Heart left ventricle (tissue), 16 donors: ENCODE results near the gene NPAS2. TPM values are rescaled to one million over a fixed set of nuclear protein-coding genes. Genes with fewer than 3 reads are reported as not detected.

ENCODE experiments used
- ATAC-seq, 4 donors: fragments of 200-7000 bp; cut with Tn5 transposase; one replicate each; pipeline ENCODE4 v1.9.1; 2020 to 2022; ENCODE audit warnings: moderate library complexity in 4 of 4, mild to moderate bottlenecking in 3 of 4, moderate number of reproducible peaks in 1 of 4
- DNase-seq, 5 donors: peaks; one replicate each; pipeline ENCODE4 v3.0.0-alpha.2; 2020
- H3K27ac ChIP-seq, 12 donors: fragments of 200-600 bp; sonication (generic) in 4 of 12; one replicate each; pipeline versions ENCODE4 v1.5.0 to v1.8.0; 2016 to 2022; ENCODE audit warnings: mild to moderate bottlenecking in 2 of 12
- H3K27me3 ChIP-seq, 9 donors: fragments of 200-600 bp; sonication (generic) in 2 of 9; one replicate each; pipeline versions ENCODE4 v1.5.1 to v1.8.0; 2016 to 2022; ENCODE audit warnings: mild to moderate bottlenecking in 3 of 9
- H3K36me3 ChIP-seq, 9 donors: fragments of 200-600 bp; sonication (generic) in 2 of 9; one replicate each; pipeline versions ENCODE4 v1.5.0 to v1.8.0; 2018 to 2022; ENCODE audit warnings: mild to moderate bottlenecking in 2 of 9
- H3K4me1 ChIP-seq, 12 donors: fragments of 200-600 bp; sonication (generic) in 4 of 12; one replicate each; pipeline versions ENCODE4 v1.5.0 to v1.8.0; 2016 to 2022; ENCODE audit warnings: mild to moderate bottlenecking in 3 of 12
- H3K4me3 ChIP-seq, 12 donors: fragments of 200-600 bp; sonication (generic) in 4 of 12; one replicate each; pipeline versions ENCODE4 v1.5.0 to v1.8.0; 2017 to 2022; ENCODE audit warnings: mild to moderate bottlenecking in 9 of 12, moderate library complexity in 4 of 12
- H3K9me3 ChIP-seq, 12 donors: fragments of 200-600 bp; sonication (generic) in 4 of 12; one replicate each; pipeline versions ENCODE4 v1.5.0 to v1.8.0; 2016 to 2022; ENCODE audit warnings: mild to moderate bottlenecking in 1 of 12
- POLR2A ChIP-seq, 2 donors: fragments of 450-650 bp; IDR thresholded peaks; one replicate each; pipeline ENCODE4 v1.6.1; 2017; ENCODE audit warnings: antibody characterized with exemption in 2 of 2, mild to moderate bottlenecking in 2 of 2, moderate library complexity in 2 of 2
- WGBS, 4 donors: extraction: QIAGEN DNeasy Blood & Tissue Kit in 2 of 4; methylation state at CpG; one replicate each; pipeline versions ENCODE4 v1.1.5 to v1.1.7; 2013 to 2018; 5-methylcytosine and 5-hydroxymethylcytosine counted together
- intact Hi-C, 10 donors: fragments of 100-400 bp; cut with DNase I; formaldehyde crosslinking; loops; one replicate each; pipeline versions ENCODE4 v1.11.1 to v1.14.2; 2022
- polyA plus RNA-seq, 2 donors: library from polyadenylated mRNA; stranded (reverse); fragments of 200-250 nt; gene quantifications; one replicate each; pipeline ENCODE4 v1.2.3, GENCODE V29; 2013
- total RNA-seq, 9 donors: library from RNA; depleted of rRNA in 2 of 9; stranded (reverse); fragments of >200 nt in 2 of 9; fragmentation: NEBNext Ultra II Directional in 3 of 9; extraction: Animal tissue kit (Norgen Biotek cat#: 25700) in 3 of 9; gene quantifications; one replicate each; pipeline versions ENCODE4 v1.1.0 to v1.2.4, GENCODE V29; 2016 to 2023
- TF ChIP-seq, protein P1 (sequence below), 12 donors: fragments of 200-600 bp; sonication (generic) in 4 of 12; IDR thresholded peaks; one replicate each; pipeline versions ENCODE4 v1.5.0 to v1.8.0; 2018 to 2022; ENCODE audit warnings: antibody characterized with exemption in 12 of 12, mild to moderate bottlenecking in 5 of 12
- donor health status: ischemic (EF 13 %, LVEDD 7.1; RV severe dilation, severe dysfunction).
- donor health status: healthy with polysubstance abuse.
- donor health status: DM: no; HTN: yes; CAD: no.
- donor health status: DM: no; HTN: no; CAD: no.
- donor health status: ischemic (EF 25% LVEDD 6.9; RV normal size, moderate dysfunction).
- donor health status: ischemic (EF 25% LVEDD 5.7; RV mildly dilated, moderate dysfunction).
- donor health status: healthy.
- donor health status: DM: yes; HTN: yes; CAD: no.
- donor health status: ischemic (EF 35%, LVEDD 5.7; RV mildly dilated, moderate dysfunction).
- donor health status: nonischemic (EF 11% LVEDD 7.7; RV severe dilation, severe dysfunction).
- donor health status: DM: yes; HTN: yes; CAD: no.
- donor health status: PGD.
- donor health status: ischemic (EF 29% LVEDD 5.4; RV normal size, mild dysfunction).
- donor health status: nonischemic (EF 23%, LVEDD 6.1; RV moderate dilation, normal function).

Gene NPAS2
- total and polyA plus RNA-seq, 11 donors, result 28.2 to 144 (median 43.3) TPM

DNA sequence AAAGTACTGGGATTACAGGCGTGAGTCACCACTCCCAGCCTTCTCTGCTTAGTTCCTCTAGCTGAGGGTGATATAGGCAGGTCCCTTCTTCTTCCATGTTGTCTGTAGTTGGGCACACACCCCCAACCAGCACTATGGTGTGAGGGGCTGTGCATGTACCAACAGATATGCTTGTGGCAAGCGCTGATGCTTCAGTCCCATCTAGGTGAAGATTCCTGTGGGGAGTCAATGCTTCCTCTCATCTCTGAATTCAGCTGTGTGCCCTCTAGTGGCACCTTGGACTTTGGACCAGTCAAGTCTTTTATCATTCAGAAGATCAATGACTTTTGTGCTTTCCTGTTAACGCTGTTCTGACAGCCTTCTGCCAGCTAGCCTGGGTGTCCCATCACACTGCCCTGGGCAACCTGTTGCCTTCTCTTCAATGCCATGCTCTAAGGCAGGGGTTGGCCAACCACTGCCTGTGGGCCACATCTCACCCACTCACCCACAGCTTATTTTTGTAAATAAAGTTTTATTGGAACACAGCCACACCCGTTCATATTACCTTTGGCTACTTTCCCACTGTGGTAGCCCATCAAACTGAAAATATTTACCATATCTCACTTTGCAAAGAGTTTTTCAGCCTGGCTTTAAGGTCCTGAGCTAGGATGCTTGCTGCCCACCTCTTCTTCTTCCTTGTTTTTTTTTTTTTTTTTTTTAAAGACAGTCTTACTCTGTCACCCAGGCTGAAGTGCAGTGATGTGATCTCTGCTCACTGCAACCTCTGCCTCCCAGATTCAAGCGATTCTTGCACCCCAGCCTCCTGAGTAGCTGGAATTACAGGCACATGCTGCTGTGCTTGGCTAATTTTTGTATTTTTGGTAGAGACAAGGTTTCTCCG, 51.0 kb downstream of the NPAS2 start:
- no peak overlapping the region for H3K4me3 ChIP-seq
- TF ChIP-seq, protein P1, sequence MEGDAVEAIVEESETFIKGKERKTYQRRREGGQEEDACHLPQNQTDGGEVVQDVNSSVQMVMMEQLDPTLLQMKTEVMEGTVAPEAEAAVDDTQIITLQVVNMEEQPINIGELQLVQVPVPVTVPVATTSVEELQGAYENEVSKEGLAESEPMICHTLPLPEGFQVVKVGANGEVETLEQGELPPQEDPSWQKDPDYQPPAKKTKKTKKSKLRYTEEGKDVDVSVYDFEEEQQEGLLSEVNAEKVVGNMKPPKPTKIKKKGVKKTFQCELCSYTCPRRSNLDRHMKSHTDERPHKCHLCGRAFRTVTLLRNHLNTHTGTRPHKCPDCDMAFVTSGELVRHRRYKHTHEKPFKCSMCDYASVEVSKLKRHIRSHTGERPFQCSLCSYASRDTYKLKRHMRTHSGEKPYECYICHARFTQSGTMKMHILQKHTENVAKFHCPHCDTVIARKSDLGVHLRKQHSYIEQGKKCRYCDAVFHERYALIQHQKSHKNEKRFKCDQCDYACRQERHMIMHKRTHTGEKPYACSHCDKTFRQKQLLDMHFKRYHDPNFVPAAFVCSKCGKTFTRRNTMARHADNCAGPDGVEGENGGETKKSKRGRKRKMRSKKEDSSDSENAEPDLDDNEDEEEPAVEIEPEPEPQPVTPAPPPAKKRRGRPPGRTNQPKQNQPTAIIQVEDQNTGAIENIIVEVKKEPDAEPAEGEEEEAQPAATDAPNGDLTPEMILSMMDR (IDR thresholded peaks at IDR 0.05), result peak in 5 of 12 donors; percentile 12 to 25 (median 19)
- TF ChIP-seq POLR2A (IDR thresholded peaks at IDR 0.05), result no peak
- ATAC-seq (peak in 1 of 4 donors; percentile 28), DNase-seq (no peak)
- peaks cover 0 to 28% (median 11%) of the 10 kb centered on the region in 12 donors for H3K9me3 ChIP-seq
- intact Hi-C loops, result no loop called here
- no peak overlapping the region for H3K27ac ChIP-seq
- H3K36me3 ChIP-seq, result no peaks in the 10 kb centered on the region
- no peaks in the 10 kb centered on the region for H3K27me3 ChIP-seq
- peaks cover 0 to 14% (median 3%) of the 10 kb centered on the region in 12 donors for H3K4me1 ChIP-seq
- 80 to 95% (median 86%) methylated on average over 6 of the region's 6 CpGs for WGBS, 4 donors

DNA sequence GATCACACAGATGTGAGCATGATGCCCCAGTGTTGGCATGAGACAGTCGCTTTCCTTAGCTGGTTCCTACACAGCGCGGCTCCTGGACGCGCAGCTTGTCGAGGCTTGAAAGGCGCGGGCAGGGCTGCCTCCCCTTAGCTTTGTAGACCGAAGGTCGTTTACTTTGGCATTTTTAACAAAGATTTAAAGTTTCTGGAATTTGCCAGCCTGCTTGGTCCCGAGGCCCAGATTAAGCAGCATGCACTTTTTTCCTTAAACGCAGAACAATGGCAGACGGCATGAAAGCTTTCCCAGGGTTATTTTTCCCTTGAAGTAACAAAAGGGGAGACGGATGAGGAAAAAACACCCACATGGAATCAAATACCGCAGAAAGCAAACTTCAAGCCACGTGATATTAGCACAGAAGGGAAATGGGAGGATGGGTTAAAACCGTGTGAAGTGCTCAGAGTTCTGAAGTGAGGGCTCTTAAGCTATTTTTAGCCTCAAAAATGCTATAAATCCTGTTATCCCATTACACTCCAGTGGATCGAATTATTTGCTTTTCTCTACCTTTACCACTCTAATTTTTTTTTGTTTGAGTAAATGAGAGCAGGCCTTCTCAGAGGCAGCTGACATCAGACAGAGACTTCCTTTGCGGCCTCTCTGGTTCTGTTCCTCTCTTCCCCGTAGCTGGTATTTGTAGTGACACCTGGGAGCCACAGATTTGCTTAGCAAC, 55.7 kb downstream of the NPAS2 start:
- H3K4me1 ChIP-seq, result peaks cover 0 to 35% (median 11%) of the 10 kb centered on the region in 12 donors
- DNase-seq (no peak), ATAC-seq (peak in 1 of 4 donors; percentile 26)
- TF ChIP-seq, protein P1 (IDR thresholded peaks at IDR 0.05), result no peak
- TF ChIP-seq POLR2A (IDR thresholded peaks at IDR 0.05), result no peak
- no peaks in the 10 kb centered on the region for H3K9me3 ChIP-seq
- peak overlapping the region in 2 of 12 donors; percentile 40 to 41 for H3K27ac ChIP-seq
- intact Hi-C loops, result loop anchor here in 1 of 10 donors (5.0 kb wide), 1 partner anchor 53 kb away; the partner anchor contains the start of gene NPAS2
- no peak overlapping the region for H3K4me3 ChIP-seq
- H3K27me3 ChIP-seq, result no peaks in the 10 kb centered on the region
- no peaks in the 10 kb centered on the region for H3K36me3 ChIP-seq
- WGBS, 4 donors, result 62 to 76% (median 66%) methylated on average over 20 of the region's 20 CpGs

DNA sequence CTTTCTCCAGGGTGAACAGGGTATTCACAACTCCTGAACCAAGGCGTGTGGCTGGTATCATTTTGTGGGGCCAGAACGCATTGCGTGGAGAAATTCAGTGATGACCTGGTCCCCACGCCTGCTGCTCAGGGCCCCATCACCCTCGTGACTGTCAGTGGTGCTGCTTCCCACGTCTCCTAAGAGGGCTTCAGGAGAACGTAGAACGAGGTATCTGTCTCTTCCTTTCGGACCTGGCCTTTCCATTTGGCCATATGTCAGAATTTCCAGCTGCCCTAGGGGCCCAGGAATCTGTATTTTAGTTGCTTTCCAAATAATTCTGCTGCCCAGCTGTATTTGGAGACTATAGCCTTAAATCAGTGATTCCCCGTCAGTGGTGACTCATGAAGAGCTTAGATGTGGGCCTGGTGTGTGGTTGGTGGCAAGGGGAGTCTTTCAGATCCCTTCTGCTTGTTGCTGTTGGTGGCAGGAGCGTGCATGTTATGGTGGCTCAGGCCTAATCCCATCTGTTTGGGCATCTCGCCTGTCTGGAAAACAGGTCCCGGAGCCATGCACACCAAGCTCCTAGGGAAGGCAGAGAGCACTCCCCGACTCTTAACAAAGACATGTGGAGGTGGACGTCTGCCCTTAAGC, 56.4 kb downstream of the NPAS2 start:
- Histone ChIP-seq H3K4me3 (no peak overlapping the region), H3K27ac (peak overlapping the region in 1 of 12 donors; percentile 40)
- WGBS, 4 donors, result 94 to 96% (median 95%) methylated on average over 15 of the region's 15 CpGs

More for the DNA sequence above, 56.4 kb downstream of the NPAS2 start:
- H3K9me3 ChIP-seq, result no peaks in the 10 kb centered on the region
- intact Hi-C loops, result loop anchor here in 1 of 10 donors (5.0 kb wide), 1 partner anchor 54 kb away; the partner anchor contains the start of gene NPAS2
- no peaks in the 10 kb centered on the region for H3K27me3 ChIP-seq
- DNase-seq (no peak), ATAC-seq (no peak)
- no peak for TF ChIP-seq POLR2A (IDR thresholded peaks at IDR 0.05)
- TF ChIP-seq, protein P1 (IDR thresholded peaks at IDR 0.05), result no peak
- peaks cover 0 to 41% (median 11%) of the 10 kb centered on the region in 12 donors for H3K4me1 ChIP-seq
- H3K36me3 ChIP-seq, result no peaks in the 10 kb centered on the region
